Osteoblast (primary cell): ENCODE measurements around the gene FAM98A. TPM values are rescaled to one million over a fixed set of nuclear protein-coding genes. Genes with fewer than 3 reads are reported as not detected.

Experiments used
- DNase-seq: peaks from one replicate; pipeline ENCODE4 v3.0.0; 2011; ENCODE audit warnings: low spot score, mixed read lengths; ENCODE audit not compliant: insufficient read length; ENCODE audit errors: missing footprints
- H2AFZ ChIP-seq: 2 replicates; pipeline ENCODE4 v1.6.0; 2011; ENCODE audit warnings: mild to moderate bottlenecking, low read length
- H3K27ac ChIP-seq: 2 replicates; pipeline ENCODE4 v1.5.1; 2011; ENCODE audit warnings: mild to moderate bottlenecking, low read depth, low read length, moderate library complexity
- H3K27me3 ChIP-seq: 2 replicates; pipeline ENCODE4 v1.6.0; 2012; ENCODE audit warnings: mild to moderate bottlenecking, control low read depth, inconsistent platforms, low read length, moderate library complexity; ENCODE audit not compliant: insufficient read depth
- H3K36me3 ChIP-seq: 2 replicates; pipeline ENCODE4 v1.5.1; 2011; ENCODE audit warnings: mild to moderate bottlenecking, low read length, control low read depth, moderate library complexity; ENCODE audit not compliant: insufficient read depth
- H3K4me1 ChIP-seq: 2 replicates; pipeline ENCODE4 v1.5.1; 2011; ENCODE audit warnings: mild to moderate bottlenecking, low read length, control low read depth, moderate library complexity; ENCODE audit not compliant: insufficient read depth
- H3K4me2 ChIP-seq: 2 replicates; pipeline ENCODE4 v1.6.0; 2011; ENCODE audit warnings: mild to moderate bottlenecking, low read length; ENCODE audit not compliant: insufficient read depth
- H3K4me3 ChIP-seq: fragments of 200-600 bp; sonication (generic); 3 replicates; pipeline ENCODE4 v1.5.1; 2012; ENCODE audit warnings: mild to moderate bottlenecking, low read length, inconsistent platforms; ENCODE audit not compliant: insufficient read depth
- H3K79me2 ChIP-seq: 2 replicates; pipeline ENCODE4 v1.6.0; 2012; ENCODE audit warnings: mild to moderate bottlenecking, low read length, control low read depth, inconsistent platforms; ENCODE audit not compliant: insufficient read depth
- H3K9me3 ChIP-seq: 2 replicates; pipeline ENCODE4 v1.5.1; 2011; ENCODE audit warnings: low read depth, low read length, control low read depth
- H4K20me1 ChIP-seq: 2 replicates; pipeline ENCODE4 v1.6.0; 2012; ENCODE audit warnings: mild to moderate bottlenecking, low read length, control low read depth; ENCODE audit not compliant: insufficient read depth
- total RNA-seq: library from RNA; depleted of rRNA; stranded (reverse); fragments of >200 nt; gene quantifications from 2 replicates; pipeline ENCODE4 v1.2.3, GENCODE V29; 2012
- TF ChIP-seq, protein P1 (sequence below): IDR thresholded peaks from 2 replicates; pipeline ENCODE4 v1.5.1; 2011; ENCODE audit warnings: mild to moderate bottlenecking, low read depth, low read length, moderate library complexity; ENCODE audit errors: extremely low read depth

FAM98A gene
- total RNA-seq, 1 donor: 22.8 TPM

DNA sequence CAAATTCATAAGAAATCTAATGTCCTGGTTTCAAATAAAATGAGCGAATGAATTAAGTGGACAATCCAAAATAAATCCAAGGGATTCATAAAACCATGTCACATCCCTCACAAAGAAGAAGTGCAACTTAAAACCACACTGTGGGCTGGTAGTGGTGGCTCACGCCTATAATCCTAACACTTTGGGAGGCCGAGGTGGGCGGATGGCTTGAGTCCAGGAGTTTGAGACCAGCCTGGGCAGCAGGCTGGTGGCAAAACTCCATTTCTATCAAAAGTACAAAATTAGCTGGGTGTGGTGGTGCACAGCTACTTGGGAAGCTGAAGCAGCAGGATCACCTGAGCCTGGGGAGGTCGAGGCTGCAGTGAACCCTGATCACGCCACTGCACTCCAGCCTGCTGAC is 25.4 kb downstream of the FAM98A start:
- Histone ChIP-seq H3K27me3 (no peaks in the 10 kb centered on the region), H2AFZ (no peak overlapping the region), H3K4me3 (no peak overlapping the region), H3K9me3 (no peaks in the 10 kb centered on the region), H3K79me2 (no peaks in the 10 kb centered on the region), H4K20me1 (no peaks in the 10 kb centered on the region), H3K4me2 (no peak overlapping the region), H3K36me3 (no peaks in the 10 kb centered on the region), H3K4me1 (no peaks in the 10 kb centered on the region), H3K27ac (no peak overlapping the region)
- TF ChIP-seq, protein P1, sequence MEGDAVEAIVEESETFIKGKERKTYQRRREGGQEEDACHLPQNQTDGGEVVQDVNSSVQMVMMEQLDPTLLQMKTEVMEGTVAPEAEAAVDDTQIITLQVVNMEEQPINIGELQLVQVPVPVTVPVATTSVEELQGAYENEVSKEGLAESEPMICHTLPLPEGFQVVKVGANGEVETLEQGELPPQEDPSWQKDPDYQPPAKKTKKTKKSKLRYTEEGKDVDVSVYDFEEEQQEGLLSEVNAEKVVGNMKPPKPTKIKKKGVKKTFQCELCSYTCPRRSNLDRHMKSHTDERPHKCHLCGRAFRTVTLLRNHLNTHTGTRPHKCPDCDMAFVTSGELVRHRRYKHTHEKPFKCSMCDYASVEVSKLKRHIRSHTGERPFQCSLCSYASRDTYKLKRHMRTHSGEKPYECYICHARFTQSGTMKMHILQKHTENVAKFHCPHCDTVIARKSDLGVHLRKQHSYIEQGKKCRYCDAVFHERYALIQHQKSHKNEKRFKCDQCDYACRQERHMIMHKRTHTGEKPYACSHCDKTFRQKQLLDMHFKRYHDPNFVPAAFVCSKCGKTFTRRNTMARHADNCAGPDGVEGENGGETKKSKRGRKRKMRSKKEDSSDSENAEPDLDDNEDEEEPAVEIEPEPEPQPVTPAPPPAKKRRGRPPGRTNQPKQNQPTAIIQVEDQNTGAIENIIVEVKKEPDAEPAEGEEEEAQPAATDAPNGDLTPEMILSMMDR: no peak
- no peak for DNase-seq

DNA sequence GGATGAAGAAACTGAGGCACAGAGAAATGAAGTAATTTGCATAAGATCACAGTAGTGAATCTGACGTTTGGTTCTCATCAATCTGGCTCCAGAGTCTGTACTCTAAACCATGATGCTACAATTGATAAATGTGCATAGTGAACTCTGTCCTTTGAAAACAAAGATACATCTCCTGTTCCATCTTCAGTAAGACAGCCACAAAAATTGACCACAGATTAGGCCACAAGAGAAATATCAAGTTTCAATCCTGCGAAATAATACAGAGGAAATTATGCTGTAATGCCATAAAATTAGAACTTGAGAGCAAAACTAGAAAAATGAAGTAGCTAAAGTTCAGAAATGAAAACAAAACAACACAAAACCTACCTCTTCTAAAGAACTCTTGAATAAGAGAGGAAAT is 28.4 kb downstream of the FAM98A start:
- Histone ChIP-seq H3K36me3 (no peaks in the 10 kb centered on the region), H4K20me1 (no peaks in the 10 kb centered on the region), H3K27ac (no peak overlapping the region), H2AFZ (no peak overlapping the region), H3K9me3 (no peaks in the 10 kb centered on the region), H3K4me1 (no peaks in the 10 kb centered on the region), H3K4me2 (no peak overlapping the region), H3K27me3 (no peaks in the 10 kb centered on the region), H3K79me2 (no peaks in the 10 kb centered on the region), H3K4me3 (no peak overlapping the region)
- no peak for DNase-seq
- TF ChIP-seq, protein P1: no peak

GRCh38 chr2:33561872-33562271 is 37.2 kb downstream of the FAM98A start:
- Histone ChIP-seq H2AFZ (no peak overlapping the region), H3K9me3 (no peaks in the 10 kb centered on the region), H3K27ac (no peak overlapping the region), H3K4me2 (no peak overlapping the region), H3K27me3 (no peaks in the 10 kb centered on the region), H3K4me3 (no peak overlapping the region), H3K36me3 (no peaks in the 10 kb centered on the region), H4K20me1 (no peaks in the 10 kb centered on the region), H3K79me2 (no peaks in the 10 kb centered on the region), H3K4me1 (no peaks in the 10 kb centered on the region)
- DNase-seq: no peak
- TF ChIP-seq, protein P1: no peak

DNA sequence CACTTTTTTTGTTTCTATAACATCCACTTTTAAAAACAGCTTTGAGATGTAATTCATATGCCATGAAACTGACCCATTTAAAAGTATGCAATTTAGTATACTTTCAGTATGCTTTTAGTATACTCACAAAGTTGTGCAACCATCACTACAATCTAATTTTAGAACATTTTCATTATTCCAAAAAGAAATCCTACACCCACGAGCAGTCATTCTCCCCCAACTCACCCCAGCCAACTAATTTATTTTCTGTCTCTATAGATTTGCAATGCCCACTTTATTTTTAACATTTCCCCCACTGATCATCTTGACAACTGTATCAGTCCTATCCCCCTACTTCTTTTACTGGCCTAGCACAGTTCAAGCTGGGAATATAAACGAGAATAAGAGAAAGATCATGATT is 39.1 kb downstream of the FAM98A start:
- Histone ChIP-seq H3K9me3 (no peaks in the 10 kb centered on the region), H3K4me3 (no peak overlapping the region), H3K36me3 (no peaks in the 10 kb centered on the region), H4K20me1 (no peaks in the 10 kb centered on the region), H2AFZ (no peak overlapping the region), H3K27ac (no peak overlapping the region), H3K4me1 (no peaks in the 10 kb centered on the region), H3K4me2 (no peak overlapping the region), H3K27me3 (no peaks in the 10 kb centered on the region), H3K79me2 (no peaks in the 10 kb centered on the region)
- no peak for DNase-seq
- TF ChIP-seq, protein P1: no peak
